Skeletal muscle cell (primary cell): ENCODE data around the gene DCBLD2.

Source experiments
- DNase-seq: peaks from one replicate; pipeline ENCODE4 v3.0.0-alpha.2; 2010; ENCODE audit warnings: low read depth
- H3K4me3 ChIP-seq: 2 replicates; pipeline ENCODE4 v1.5.1; 2011; ENCODE audit warnings: low read depth, mild to moderate bottlenecking, control low read depth, low read length, moderate library complexity

The DCBLD2 gene

DNA sequence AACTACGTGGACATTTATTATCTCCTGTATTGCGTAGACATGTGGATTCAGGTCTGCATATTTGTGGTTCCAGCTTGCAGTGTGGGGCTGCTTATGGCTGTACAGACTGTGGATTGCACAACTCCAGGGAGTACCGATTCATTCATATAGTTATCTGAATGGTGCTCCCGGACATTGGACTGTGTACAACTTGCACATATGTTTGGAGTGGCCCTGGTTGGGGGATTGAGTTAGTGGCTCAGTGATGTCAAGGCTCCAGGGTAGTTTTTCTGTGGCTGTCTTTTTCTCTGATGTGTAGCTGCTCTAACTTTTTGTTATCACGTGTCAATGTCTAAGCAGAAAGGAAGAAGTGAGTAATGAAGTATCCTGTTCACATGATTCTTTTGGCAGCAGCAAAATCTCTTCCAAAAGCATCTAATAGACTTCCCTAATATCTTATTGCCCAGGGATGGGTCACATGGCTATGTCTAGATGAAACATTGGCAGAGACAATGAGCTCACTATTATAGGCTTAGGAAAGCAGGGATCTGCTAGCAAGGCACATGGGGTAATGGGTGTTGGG is 122.6 kb downstream of the DCBLD2 start:
- peak; percentile 96 for DNase-seq
- no peak overlapping the region for H3K4me3 ChIP-seq

DNA sequence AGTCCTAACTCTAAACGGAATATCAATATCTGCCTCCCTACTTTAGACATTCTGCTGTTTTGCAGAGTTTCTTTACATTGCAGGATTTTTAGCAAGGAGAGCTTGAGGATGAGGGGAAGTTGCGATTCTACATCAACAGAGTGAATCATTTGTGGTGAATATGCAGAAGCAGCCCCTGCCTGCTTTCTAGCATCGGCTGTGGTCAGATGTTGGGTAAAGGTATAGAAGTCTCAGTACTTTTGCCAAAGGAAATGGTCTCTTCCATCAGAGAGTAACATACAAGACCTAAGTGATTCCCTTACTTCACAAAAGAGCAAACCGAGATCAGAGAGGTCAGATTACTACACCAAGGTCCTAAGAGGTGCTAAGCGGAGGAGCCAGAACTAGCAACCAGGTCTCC is 123.1 kb downstream of the DCBLD2 start:
- no peak overlapping the region for H3K4me3 ChIP-seq
- DNase-seq, result peak; percentile 57

DNA sequence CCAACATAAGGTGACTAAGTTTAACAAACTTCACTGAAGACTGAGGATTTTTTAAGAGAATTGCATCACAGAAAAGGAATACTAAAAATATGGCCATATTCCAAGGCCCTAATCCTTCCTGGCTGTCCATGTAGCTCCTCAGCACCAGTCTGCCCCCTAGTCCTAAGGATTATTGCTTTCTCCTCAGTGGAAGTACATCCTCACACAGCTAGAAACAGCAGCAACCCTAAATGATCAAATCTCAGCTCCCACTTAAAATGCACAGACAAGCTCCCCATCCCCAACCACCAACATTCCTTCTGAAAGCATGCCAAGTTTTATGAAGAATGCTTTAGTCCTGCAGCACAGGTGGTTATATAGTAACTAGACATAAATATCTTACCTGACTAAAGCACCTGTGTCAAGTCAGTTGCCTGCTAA is 123.7 kb downstream of the DCBLD2 start:
- peak; percentile 69 for DNase-seq
- no peak overlapping the region for H3K4me3 ChIP-seq

DNA sequence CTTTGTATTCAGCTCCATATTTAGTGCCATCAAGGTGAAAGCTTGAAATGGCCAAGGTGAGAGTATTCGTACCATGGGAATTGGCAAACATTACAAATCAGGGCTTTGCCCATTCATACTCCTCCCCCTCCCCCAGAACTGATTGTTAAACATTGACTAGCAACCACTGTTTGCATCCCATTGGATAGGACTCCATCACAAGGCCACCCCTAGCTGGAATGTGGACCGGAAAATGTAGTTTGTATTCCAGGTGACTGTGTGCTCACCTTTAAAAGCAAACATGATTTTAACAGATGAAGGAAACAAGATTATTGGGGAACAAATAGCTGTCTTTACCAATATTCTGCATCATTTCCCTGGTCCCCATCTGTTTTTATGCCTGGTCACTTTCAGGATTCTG is 124.2 kb downstream of the DCBLD2 start:
- H3K4me3 ChIP-seq, result no peak overlapping the region
- DNase-seq, result no peak

DNA sequence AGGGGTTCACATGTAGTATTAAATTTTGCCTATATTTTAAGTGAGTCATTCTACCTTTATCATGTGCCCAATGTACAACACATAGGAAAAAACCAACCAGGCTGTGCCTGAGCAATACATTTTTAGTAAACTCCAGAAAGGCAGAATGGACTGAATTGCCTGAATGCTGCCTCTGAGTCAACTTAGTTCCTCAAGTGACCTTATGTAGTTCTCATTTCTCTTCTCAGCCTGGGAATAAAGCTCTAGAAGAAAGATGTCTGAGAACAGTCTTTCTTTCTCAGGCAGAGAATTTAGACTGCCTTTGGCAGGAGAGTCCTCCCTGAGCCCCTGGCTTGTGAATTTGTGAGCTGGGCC is 125.4 kb downstream of the DCBLD2 start:
- DNase-seq, result no peak

DNA sequence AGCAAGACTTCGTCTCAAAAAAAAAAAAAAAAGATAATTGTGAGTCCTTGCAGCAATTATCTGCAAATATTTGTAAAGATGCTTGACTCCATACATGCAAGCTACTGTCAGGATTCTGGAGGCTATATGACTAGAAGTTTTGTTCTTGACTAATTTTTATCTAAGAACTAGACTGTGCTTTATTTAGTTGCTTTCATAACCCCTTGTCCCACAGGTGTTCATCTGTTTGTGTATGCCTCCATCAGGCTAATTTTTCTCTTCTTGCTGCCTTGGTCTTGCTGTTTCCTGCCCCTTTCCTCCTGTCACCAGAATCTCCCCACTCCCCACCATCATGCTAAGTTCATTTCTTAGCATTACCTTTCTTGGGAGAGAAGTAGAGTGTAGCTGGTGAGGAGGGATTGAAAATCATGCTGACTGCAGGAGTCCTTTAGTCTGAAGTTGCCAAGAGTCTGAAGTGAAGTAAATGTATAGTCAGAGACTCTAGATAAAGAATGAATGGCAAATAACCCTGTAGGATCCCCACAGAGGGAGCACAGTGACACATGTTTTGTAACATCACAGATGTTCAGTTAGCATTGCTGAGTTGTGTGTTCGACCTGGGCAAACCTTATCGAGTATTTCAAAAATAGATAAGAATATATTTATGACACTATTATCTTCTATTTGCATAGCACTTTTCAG is 125.9 kb downstream of the DCBLD2 start:
- no peak for DNase-seq

More for the DNA sequence above, 125.4 kb downstream of the DCBLD2 start:
- H3K4me3 ChIP-seq, result no peak overlapping the region

DNA sequence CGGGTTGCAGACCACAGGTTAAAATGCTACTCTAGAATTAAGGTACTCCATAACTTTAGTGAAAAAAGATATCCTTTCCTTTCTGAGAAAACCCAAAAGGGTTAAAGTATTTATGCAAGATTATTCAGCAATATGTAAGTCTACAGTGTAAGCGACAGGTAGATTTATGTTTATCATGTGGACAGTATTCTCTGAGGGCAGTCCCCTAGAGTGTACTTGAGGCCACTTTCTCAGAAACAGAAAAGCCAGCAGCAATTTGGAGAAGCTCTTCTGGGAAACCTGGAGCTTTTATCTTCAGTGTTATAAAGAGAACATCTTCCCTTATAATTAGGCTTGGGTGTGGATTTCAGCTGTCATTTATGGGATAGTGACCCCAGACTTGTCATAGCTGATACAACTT is 129.5 kb downstream of the DCBLD2 start:
- no peak overlapping the region for H3K4me3 ChIP-seq
- no peak for DNase-seq

More for the DNA sequence above, 125.9 kb downstream of the DCBLD2 start:
- H3K4me3 ChIP-seq, result no peak overlapping the region

DNA sequence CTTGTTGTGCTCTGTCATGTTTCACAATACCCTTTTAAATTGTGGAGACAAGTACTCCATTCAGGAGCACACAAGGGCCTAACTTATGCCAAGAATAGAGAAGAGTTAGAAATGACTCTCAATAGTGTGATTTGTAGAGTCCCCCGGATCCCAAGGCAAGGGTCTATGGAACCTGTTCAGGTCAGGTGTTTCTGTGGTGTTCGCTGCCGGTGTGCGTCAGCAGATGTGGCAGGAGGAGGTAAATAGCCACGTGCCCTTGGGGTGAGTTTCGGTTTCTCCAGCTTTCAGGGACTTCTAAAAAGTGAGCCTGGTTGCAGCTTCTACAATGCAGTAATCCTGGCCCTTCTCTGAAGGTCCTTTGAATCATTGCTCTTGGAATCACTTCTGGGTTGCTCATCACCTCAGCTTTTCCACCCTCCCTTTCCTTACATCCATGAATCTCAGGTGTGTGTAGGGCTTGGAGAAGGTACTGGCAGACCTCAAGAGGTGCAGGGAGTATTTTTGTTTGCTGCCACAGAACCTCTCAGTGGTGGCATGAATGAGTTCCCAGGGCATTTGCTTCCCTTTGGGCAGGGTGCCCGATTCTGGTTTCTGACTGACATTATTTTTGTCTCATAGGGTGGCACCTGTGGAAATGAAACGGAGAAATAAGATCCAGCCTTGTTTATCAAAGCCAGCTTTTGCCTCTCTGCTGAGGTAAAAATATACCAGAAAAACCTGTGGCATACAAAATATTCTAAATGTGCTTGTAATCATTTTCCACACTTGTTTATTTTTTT is 131.0 kb downstream of the DCBLD2 start:
- DNase-seq, result no peak

DNA sequence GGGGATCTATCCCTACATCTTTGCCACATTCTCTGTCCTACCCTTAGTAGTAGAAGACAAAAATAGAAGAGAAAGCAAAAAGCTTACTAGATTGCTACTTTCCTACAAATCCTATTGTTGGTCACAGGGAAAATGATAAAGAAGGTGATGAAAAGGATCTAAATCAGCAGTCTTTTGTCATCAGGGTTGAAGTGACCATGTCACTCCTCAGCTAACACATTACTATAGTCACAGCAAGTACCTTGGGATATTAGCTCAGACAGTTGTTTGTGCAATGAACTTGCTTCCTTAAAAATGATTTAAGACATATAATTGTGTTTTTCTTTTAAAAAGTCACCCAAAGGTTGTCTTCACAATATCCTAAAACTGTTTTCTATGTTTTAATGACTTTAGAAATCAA is 132.0 kb downstream of the DCBLD2 start:
- DNase-seq, result no peak
- no peak overlapping the region for H3K4me3 ChIP-seq

More for the DNA sequence above, 131.0 kb downstream of the DCBLD2 start:
- no peak overlapping the region for H3K4me3 ChIP-seq

DNA sequence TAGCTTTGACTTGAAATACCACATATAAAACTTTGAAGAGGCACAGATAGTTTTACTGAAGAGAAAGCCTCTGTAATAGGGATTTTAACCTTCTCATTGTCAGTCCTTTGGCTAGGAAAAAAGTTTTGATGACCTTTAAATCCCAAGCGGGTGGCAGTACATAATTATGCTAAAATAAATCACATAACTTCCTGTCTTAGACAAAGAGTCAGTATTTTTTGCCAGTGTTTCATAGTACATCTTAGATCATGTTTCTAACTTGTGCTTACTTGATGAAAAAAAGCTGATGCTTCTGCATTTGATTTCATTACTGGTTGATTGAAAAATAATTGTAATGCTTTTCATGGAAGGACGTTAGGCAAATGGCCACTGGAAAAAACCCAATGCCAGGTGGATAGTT is 132.5 kb downstream of the DCBLD2 start:
- no peak overlapping the region for H3K4me3 ChIP-seq
- no peak for DNase-seq

DNA sequence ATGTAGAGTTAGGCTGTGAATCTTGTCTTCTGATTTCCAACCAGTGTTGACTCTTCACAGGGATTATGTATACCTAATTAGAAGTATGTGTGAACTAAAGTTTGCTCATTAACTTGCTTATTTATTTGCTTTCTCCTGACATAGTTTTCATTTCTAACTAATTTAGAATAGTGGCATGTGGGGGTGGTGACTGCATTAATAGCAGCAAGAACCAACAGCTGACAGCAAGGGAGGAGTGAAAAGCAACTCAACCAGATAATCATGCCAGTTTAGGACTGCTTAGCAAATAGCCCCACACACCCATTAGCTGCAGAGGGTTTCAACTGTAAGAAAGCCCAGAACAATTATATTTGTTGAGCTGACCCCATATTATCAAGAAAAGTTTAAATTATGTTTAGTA is 134.6 kb downstream of the DCBLD2 start:
- no peak for DNase-seq
- no peak overlapping the region for H3K4me3 ChIP-seq

DNA sequence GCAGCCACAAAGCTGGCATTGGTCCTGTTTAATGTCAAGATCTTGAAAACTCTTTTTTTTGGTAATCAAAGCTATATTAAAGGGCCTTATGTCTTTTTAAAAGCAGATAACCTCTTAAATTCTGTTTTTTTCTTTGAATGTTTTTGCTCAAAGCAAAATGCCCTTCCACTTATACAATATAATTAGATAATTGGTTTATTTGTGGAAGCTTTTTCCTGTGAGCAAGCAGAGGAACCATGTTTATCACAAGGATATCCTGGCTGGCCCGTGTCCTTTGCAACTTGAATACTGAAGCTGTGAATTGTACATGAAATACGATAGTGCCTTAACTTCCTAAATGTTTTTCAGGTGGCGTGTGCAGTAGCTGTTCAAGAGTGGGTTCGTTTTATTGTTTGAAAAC is 135.8 kb downstream of the DCBLD2 start:
- DNase-seq, result no peak
- no peak overlapping the region for H3K4me3 ChIP-seq

DNA sequence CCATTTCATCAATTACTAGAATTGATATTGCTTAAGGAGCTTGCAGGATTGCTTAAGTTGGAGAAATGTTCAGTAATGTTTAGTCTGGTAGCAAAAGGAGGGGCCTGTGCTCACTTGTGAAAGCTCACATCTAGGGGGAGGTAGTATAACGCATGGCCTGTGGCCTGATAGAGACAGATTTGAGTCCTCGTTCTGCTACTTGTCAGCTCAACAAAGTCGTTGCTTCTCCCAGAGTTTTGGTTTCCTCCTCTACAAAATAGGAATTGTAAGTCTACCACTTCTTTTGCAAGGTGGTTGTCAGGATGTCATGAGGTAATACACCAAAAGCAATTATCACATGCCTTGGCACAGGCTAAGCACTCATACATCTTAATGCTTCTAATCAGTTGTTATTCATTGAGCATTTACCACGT is 137.0 kb downstream of the DCBLD2 start:
- no peak for DNase-seq
- no peak overlapping the region for H3K4me3 ChIP-seq

DNA sequence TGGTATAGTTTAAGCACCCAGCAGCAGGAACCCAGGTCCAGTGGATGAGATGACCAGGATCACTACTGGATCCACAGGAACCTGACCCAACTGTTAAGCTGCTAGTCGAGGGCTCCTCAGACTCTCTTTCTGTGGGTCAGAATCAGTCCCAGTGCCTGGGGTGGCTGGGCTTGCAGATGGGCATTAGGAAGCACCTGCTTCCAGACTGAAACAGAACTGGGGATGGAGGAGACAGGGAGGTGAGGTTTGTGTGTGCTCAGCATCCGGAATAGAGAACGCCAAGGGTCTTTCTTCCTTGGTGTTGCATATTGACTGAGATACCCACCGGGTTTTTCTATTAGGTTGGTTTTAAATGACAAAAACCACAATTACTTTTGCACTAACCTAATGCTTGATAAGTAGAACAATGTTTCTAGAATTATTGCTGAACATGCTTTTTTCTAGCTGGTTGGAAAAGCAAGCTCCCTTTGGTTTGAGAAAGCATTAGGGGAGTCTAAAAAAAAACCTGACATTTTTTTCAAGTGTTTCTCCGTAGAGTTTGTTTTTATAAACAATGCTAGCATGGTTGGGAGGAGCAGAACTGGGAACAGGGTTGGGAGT is 137.6 kb downstream of the DCBLD2 start:
- H3K4me3 ChIP-seq, result no peak overlapping the region
- no peak for DNase-seq

DNA sequence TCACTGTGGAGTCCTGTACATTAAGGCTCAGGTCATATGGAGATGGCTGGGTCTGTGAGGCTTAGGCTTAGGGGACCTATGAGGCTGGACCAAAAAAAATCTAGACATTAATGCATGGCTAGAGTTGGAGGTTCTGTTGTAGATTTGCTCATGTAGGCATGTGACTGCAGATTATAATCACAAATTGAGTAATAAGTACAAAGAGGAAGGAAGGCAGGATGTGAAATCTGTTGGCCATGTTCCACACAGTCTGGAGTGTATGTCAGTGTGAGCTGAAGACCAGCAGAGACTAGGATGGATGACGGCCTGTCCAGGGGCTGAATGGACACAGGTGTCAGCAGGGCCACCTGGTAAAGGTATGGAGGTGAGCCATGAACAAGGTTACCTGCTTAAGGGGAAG is 138.4 kb downstream of the DCBLD2 start, which contains the start of gene ST3GAL6:
Gene ST3GAL6, plus strand, starts transcription at position 265 of the 400 bp plus-strand sequence. CDS start 5,101 bp downstream, outside the sequence.
- H3K4me3 ChIP-seq, result no peak within 1 kb of the TSS
- DNase-seq, result no peak

DNA sequence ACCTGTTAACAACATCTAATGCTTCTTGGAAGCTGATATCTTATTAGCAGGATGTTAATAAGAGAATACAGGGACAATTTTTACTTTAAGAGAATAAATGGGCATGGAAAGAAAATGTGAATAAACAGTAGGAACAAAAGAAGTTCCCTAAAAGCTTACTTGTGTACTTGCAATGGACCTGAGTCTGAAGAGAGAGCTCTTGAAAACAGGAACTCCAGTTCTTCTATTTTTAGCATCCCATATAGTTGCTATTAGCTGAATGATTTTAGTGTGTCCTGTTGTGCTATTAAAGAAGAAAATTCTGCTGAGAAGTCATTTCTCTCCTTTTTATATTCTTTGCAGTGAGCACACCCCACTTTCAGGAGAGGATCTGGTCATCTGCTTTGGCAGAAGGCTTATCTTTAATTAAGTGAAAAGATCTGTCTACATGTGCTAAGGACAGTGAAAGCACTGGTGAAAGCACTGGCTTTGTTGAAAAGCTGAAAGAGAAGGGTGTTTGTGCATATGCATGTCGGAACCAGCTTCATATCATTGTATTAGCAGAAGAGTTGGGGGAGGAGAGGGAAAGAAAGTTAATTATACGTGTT is 139.8 kb downstream of the DCBLD2 start:
- no peak overlapping the region for H3K4me3 ChIP-seq
- no peak for DNase-seq

DNA sequence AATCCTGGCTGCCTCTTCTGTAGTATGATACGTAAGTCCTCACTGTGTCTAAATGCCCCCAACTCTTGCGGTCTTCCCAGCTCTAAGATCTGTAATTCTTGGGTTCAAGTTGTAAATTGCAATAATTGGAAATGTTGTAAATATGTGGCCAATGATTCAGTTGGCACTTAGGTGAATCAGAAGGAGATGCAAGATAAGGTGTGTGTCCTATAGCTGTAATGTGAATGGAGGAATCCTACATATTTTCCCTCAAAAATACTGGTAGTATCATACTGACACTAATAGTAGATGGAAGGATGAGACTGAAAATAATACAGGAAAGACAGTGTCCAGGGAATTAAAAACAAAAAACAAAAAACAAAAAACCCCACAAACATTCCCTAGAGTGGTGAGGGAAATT is 141.9 kb downstream of the DCBLD2 start:
- DNase-seq, result no peak
- H3K4me3 ChIP-seq, result no peak overlapping the region

DNA sequence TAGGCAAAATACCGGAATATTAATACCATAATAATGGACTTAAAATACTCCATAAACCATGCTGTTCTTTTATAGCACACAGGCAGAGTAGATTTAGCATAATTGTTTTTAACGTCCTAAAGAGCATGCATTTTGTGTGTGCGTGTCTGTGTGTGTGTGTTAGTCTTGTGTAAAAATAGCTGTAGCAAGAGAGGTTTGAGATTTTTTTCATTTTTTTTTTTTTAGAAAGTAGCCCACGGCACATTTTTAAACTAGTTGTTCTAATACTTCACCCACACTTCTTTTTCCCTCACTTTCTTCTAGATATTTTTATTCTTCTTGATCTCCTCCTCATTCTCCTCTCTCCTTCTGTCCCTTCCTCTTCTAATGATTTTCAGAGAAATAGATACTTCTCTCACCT is 145.9 kb downstream of the DCBLD2 start:
- H3K4me3 ChIP-seq, result no peak overlapping the region
- no peak for DNase-seq

DNA sequence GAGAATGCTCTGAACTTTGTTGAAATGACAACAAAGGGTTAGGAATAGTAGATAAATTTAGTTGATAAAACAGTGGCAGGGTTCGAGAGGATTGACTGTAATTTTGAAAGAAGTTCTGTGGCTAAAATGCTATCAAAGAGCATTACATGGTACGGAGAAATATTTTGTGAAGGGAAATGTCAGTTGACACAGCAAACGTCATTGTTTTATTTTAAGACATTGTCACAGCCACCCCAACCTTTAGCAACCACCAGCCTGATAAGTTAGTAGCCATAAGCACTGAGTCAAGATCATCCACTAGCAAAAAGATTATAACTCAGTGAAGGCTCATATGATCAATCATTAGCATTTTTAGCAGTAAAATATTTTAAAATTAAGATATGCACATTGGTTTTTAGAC is 147.0 kb downstream of the DCBLD2 start:
- no peak overlapping the region for H3K4me3 ChIP-seq
- no peak for DNase-seq
